ENCODE data around the gene IER2.

- TF ChIP-seq TAF1 (IDR thresholded peaks at IDR 0.05; ENCODE audit: low read depth, low read length) (peak; percentile 52; the same call in 1 of the 2 replicates), CTCF (IDR thresholded peaks at IDR 0.05; ENCODE audit: control extremely low read depth in 1 of 3, insufficient read depth in 1 of 3, low read depth in 1 of 3, low read length in 3 of 3) (no peak), CHD2 (IDR thresholded peaks at IDR 0.05; ENCODE audit: low read length) (no peak), CREB1 (IDR thresholded peaks at IDR 0.05) (no peak)
Measured at GRCh38 chr19:13118424-13119193, 31.6 kb upstream of the IER2 start.

All from H1 (cell line).